CD14-positive monocyte (primary cell): ENCODE data around the gene IDI1. TPM values are rescaled to one million over a fixed set of nuclear protein-coding genes. Genes with fewer than 3 reads are reported as not detected.

ENCODE experiments used
- DNase-seq, 3 donors: peaks; one replicate each; pipeline ENCODE4 v3.0.0-alpha.2; 2011 to 2022
- H2AFZ ChIP-seq: 2 replicates; pipeline ENCODE4 v1.6.0; 2012; ENCODE audit warnings: mild to moderate bottlenecking, low read depth, low read length, inconsistent platforms; ENCODE audit not compliant: insufficient read depth, poor library complexity, severe bottlenecking
- H3K27ac ChIP-seq, 2 donors: 1 replicate in 1 of 2; 2 replicates in 1 of 2; pipeline ENCODE4 v1.5.1; 2012 to 2013; ENCODE audit warnings: low read length in 2 of 2, control low read depth in 1 of 2, inconsistent platforms in 1 of 2, low read depth in 1 of 2, mild to moderate bottlenecking in 1 of 2
- H3K27me3 ChIP-seq, 2 donors: one replicate each; pipeline versions ENCODE4 v1.6.0 to v1.6.1; 2011 to 2013; ENCODE audit warnings: low read length in 2 of 2; ENCODE audit not compliant: control insufficient read depth in 2 of 2, insufficient read depth in 2 of 2
- H3K36me3 ChIP-seq, 2 donors: replicated peaks in 1 of 2; 1 replicate in 1 of 2; 2 replicates in 1 of 2; pipeline versions ENCODE4 v1.5.1 to v1.6.1; 2012 to 2013; ENCODE audit warnings: low read length in 2 of 2, control low read depth in 1 of 2, inconsistent platforms in 1 of 2, mild to moderate bottlenecking in 1 of 2; ENCODE audit not compliant: insufficient read depth in 2 of 2, control insufficient read depth in 1 of 2
- H3K4me1 ChIP-seq, 2 donors: 1 replicate in 1 of 2; 2 replicates in 1 of 2; pipeline versions ENCODE4 v1.5.1 to v1.6.1; 2012 to 2013; ENCODE audit warnings: low read length in 2 of 2, control low read depth in 1 of 2, inconsistent platforms in 1 of 2, mild to moderate bottlenecking in 1 of 2, moderate library complexity in 1 of 2; ENCODE audit not compliant: insufficient read depth in 2 of 2, control insufficient read depth in 1 of 2
- H3K4me2 ChIP-seq: replicated peaks from 2 replicates; pipeline ENCODE3; 2012; ENCODE audit warnings: low read length, moderate library complexity, mild to moderate bottlenecking; ENCODE audit not compliant: poor library complexity, severe bottlenecking; ENCODE audit errors: extremely low read depth
- H3K4me3 ChIP-seq, 3 experiments: fragments of 200-600 bp in 1 of 3; sonication (generic) in 1 of 3; replicated peaks in 1 of 3; 1 replicate in 2 of 3; 2 replicates in 1 of 3; pipeline ENCODE4 v1.5.1; 2011 to 2013; ENCODE audit warnings: low read length in 3 of 3, mild to moderate bottlenecking in 3 of 3, control low read depth in 2 of 3, low read depth in 2 of 3, inconsistent platforms in 1 of 3, moderate library complexity in 1 of 3
- H3K79me2 ChIP-seq: 2 replicates; pipeline ENCODE4 v1.6.0; 2012; ENCODE audit warnings: mild to moderate bottlenecking, control low read depth, inconsistent platforms, low read length, moderate library complexity; ENCODE audit not compliant: insufficient read depth
- H3K9ac ChIP-seq: 2 replicates; pipeline ENCODE4 v1.6.0; 2017; ENCODE audit warnings: low read length, mild to moderate bottlenecking; ENCODE audit not compliant: insufficient read depth, poor library complexity, severe bottlenecking
- H3K9me3 ChIP-seq, 2 donors: replicated peaks in 1 of 2; 1 replicate in 1 of 2; 2 replicates in 1 of 2; pipeline versions ENCODE4 v1.5.1 to v1.6.1; 2012 to 2013; ENCODE audit warnings: low read length in 2 of 2, control low read depth in 1 of 2; ENCODE audit not compliant: control insufficient read depth in 1 of 2, insufficient read depth in 1 of 2
- H4K20me1 ChIP-seq: 2 replicates; pipeline ENCODE4 v1.6.0; 2012; ENCODE audit warnings: mild to moderate bottlenecking, low read length, control low read depth, moderate library complexity; ENCODE audit not compliant: insufficient read depth
- H3K27ac Mint-ChIP-seq, 7 donors: one replicate each; pipeline ENCODE4 v1.8.0; 2020; ENCODE audit warnings: mild to moderate bottlenecking in 7 of 7, mixed read lengths in 7 of 7, moderate library complexity in 6 of 7, inconsistent platforms in 2 of 7
- H3K27me3 Mint-ChIP-seq, 3 donors: one replicate each; pipeline ENCODE4 v1.8.0; 2021 to 2022; ENCODE audit warnings: low read depth in 3 of 3, mild to moderate bottlenecking in 3 of 3, mixed read lengths in 3 of 3, moderate library complexity in 3 of 3, inconsistent platforms in 1 of 3
- H3K36me3 Mint-ChIP-seq, 2 donors: one replicate each; pipeline ENCODE4 v1.8.0; 2020; ENCODE audit warnings: mixed read lengths in 2 of 2, inconsistent platforms in 1 of 2, mild to moderate bottlenecking in 1 of 2
- H3K4me1 Mint-ChIP-seq: one replicate; pipeline ENCODE4 v1.8.0; 2020; ENCODE audit warnings: mild to moderate bottlenecking, mixed read lengths
- H3K4me3 Mint-ChIP-seq, 2 donors: one replicate each; pipeline ENCODE4 v1.8.0; 2020; ENCODE audit warnings: mild to moderate bottlenecking in 2 of 2, mixed read lengths in 2 of 2, moderate library complexity in 1 of 2
- H3K9me3 Mint-ChIP-seq, 7 donors: one replicate each; pipeline ENCODE4 v1.8.0; 2020 to 2022; ENCODE audit warnings: mixed read lengths in 7 of 7, mild to moderate bottlenecking in 6 of 7, moderate library complexity in 6 of 7, inconsistent platforms in 2 of 7
- CTCF ChIP-seq: fragments of 200-600 bp; IDR thresholded peaks from one replicate; pipeline ENCODE4 v1.8.0; 2022; ENCODE audit warnings: antibody characterized with exemption, mild to moderate bottlenecking
- WGBS: methylation state at CpG from one replicate; pipeline ENCODE4 v1.1.5; 2013; ENCODE audit warnings: missing lambda C conversion rate; ENCODE audit not compliant: insufficient coverage; 5-methylcytosine and 5-hydroxymethylcytosine counted together
- intact Hi-C, 2 donors: fragments of 100-400 bp; cut with micrococcal nuclease; formaldehyde crosslinking; loops; one replicate each; pipeline versions ENCODE4 v1.15.0 to v1.15.1; 2023
- polyA minus RNA-seq: library from RNA; depleted of rRNA, polyadenylated mRNA; stranded (reverse); fragments of >200 nt; gene quantifications from 2 replicates; pipeline ENCODE4 v1.2.3, GENCODE V29; 2012
- polyA plus RNA-seq, 3 donors: library from polyadenylated mRNA; depleted of rRNA in 1 of 3; unstranded in 2 of 3; stranded (reverse) in 1 of 3; fragments of 300-500 nt in 2 of 3; fragments of >200 nt in 1 of 3; fragmentation: Illumina TruSeq in 2 of 3; gene quantifications; 1 replicate in 2 of 3; 2 replicates in 1 of 3; pipeline ENCODE4 v1.2.3, GENCODE V29; 2012 to 2021
- total RNA-seq, 12 experiments: library from RNA in 1 of 12; stranded (reverse) in 1 of 12; fragments of 120-200 nt in 1 of 12; gene quantifications; one replicate each; pipeline ENCODE4 v1.2.4 and lab custom pipeline; 2013 to 2026; ENCODE audit warnings: mixed read lengths in 6 of 12, inconsistent platforms in 1 of 12

The IDI1 gene
- 56.7 TPM for total RNA-seq (2013)
- polyA plus RNA-seq (100 to 1,000 TPM in 1 of 3 donors, 10 to 100 TPM in 2; 35.0 to 139 (median 46.9) TPM), polyA minus RNA-seq (31.6 and 37.0 TPM in 2 replicates), total RNA-seq (lab: John Stamatoyannopoulos, UW) (37.6 to 219 (median 158) reads per million in 11 experiments)

DNA sequence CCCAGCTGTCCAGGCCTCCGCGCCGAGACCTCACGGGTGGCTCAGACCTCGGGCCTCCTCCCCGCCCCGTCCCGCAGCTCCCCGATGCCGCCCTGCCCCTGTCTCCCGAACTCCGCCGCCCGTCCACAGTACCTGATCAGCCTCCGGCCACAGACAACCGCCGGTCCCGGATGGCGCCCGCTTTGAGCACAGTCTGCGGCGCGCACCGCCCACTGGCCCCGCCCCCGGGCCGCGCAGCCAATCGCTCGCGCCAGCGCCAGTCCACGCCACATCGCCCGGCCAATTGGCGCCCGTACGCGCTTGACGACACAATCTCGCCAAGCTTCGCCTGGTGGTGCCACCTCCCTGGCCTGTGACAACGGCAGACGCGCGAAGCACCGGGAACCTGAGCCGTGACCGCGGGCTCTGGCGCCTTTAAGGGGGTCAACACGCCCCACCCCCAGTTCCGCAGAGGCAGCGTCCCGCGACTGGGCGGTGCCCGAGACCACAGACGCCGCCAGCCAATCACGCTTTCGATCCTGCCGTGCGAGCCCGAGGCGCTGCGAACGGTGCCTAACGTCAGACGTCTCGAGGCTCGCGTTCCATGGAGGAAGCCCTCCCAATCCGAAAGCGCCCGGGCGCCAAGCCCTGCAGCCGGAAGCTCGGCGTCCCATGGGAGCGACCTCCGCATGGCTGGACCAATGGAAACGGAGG, at the start of gene IDI1:
TSS of gene IDI1 (minus strand) at position 388 of the 693 bp plus-strand sequence. CDS start at position 272, 116 bp downstream.
- Histone ChIP-seq H3K27ac (peak within 1 kb of the TSS; percentile 98 to 100), H3K27me3 (no peaks in the 10 kb centered on the region), H2AFZ (peak within 1 kb of the TSS; percentile 55), H3K79me2 (peaks cover 84% of the 10 kb centered on the region), H3K4me2 (peak within 1 kb of the TSS; percentile 87), H3K9me3 (no peaks in the 10 kb centered on the region), H3K4me1 (peaks cover 37 to 62% of the 10 kb centered on the region in 2 donors), H3K9ac (peak within 1 kb of the TSS; percentile 94), H4K20me1 (peaks cover 50% of the 10 kb centered on the region), H3K36me3 (peaks cover 10 to 35% of the 10 kb centered on the region in 2 donors), H3K4me3 (peak within 1 kb of the TSS; percentile 77 to 94 (median 87))
- Mint-ChIP-seq H3K9me3 (no peaks in the 10 kb centered on the region), H3K36me3 (peaks cover 22 to 30% of the 10 kb centered on the region in 2 donors), H3K27ac (peak within 1 kb of the TSS; percentile 98 to 100 (median 99)), H3K27me3 (no peaks in the 10 kb centered on the region), H3K4me1 (peaks cover 54% of the 10 kb centered on the region), H3K4me3 (peak within 1 kb of the TSS; percentile 91 to 94)
- peak; percentile 96 to 98 (median 96) for DNase-seq
- under 1% methylated on average over 80 of the region's 83 CpGs for WGBS
- TF ChIP-seq CTCF = no peak
- intact Hi-C loops = loop anchor here in 1 of 2 donors (1.0 kb wide), 1 partner anchor 8 kb away; no protein-coding TSS in a partner anchor

DNA sequence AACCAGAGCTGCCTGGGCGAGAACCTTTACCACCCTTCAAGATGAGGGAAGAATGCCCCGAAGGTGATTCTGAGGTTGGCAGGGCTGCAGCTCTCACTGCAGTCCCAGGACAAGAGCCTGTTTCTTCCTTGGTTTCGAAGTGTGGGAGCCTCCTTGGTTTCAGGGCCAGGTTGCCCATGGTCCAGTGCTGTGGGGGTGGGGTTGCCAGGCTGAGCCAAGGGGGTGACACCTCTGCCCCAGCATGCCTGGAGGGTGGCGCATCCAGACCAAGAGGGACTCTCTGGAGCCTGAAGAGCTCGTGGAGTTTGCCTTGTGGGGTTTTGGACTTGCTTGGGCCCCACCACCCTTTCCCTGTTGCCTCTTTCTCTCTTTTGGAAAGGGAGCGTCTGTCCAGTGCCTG, 48.5 kb upstream of the IDI1 start:
- Histone ChIP-seq H3K4me2 (no peak overlapping the region), H3K27ac (no peak overlapping the region), H3K4me1 (no peaks in the 10 kb centered on the region), H2AFZ (no peak overlapping the region), H3K9me3 (no peaks in the 10 kb centered on the region), H3K27me3 (no peaks in the 10 kb centered on the region), H3K36me3 (peaks cover 92 to 100% of the 10 kb centered on the region in 2 donors), H3K9ac (no peak overlapping the region), H3K4me3 (no peak overlapping the region), H3K79me2 (peaks cover 23% of the 10 kb centered on the region), H4K20me1 (peaks cover 97% of the 10 kb centered on the region)
- WGBS = 100% methylated on average over 2 of the region's 6 CpGs
- intact Hi-C loops = no loop called here
- Mint-ChIP-seq H3K4me1 (no peaks in the 10 kb centered on the region), H3K27me3 (no peaks in the 10 kb centered on the region), H3K4me3 (no peak overlapping the region), H3K36me3 (peaks cover 2 to 46% of the 10 kb centered on the region in 2 donors), H3K27ac (peak overlapping the region in 1 of 7 donors; percentile 39), H3K9me3 (no peaks in the 10 kb centered on the region)
- no peak for DNase-seq
- no peak for TF ChIP-seq CTCF
